Esophagus squamous epithelium (tissue), 4 donors: ENCODE results near the gene PIWIL1.

ENCODE experiments used
- CTCF ChIP-seq, 6 experiments: fragments of 450-650 bp in 4 of 6; fragments of 200-600 bp in 2 of 6; sonication (generic) in 2 of 6; IDR thresholded peaks; one replicate each; pipeline ENCODE4 v1.5.1; 2016 to 2019; ENCODE audit warnings: antibody characterized with exemption in 6 of 6, mild to moderate bottlenecking in 4 of 6, moderate library complexity in 4 of 6
- POLR2A ChIP-seq, 4 donors: fragments of 450-650 bp; IDR thresholded peaks; one replicate each; pipeline ENCODE4 v1.6.1; 2017; ENCODE audit warnings: antibody characterized with exemption in 4 of 4, mild to moderate bottlenecking in 4 of 4, moderate library complexity in 3 of 4

DNA sequence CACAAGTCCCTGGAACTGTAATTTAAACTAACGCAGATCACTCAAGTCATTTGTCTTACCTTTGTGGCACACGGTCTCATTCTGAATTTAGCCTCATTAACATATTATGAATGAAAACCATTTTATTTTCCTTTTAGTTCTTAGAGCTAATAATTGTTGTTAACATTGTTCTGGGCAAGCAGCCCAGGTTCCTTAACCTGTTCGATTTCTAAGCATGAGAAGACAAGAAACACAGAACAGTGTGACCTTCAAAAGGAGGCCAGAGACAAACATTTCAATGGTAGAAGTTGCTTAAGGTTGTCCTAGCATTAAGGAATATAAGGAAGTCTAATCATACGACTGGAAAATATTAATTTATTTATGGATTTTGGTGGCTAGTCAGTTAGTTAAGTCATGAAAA is 35.2 kb downstream of the PIWIL1 start:
- TF ChIP-seq POLR2A (IDR thresholded peaks at IDR 0.05), result no peak
- TF ChIP-seq CTCF (IDR thresholded peaks at IDR 0.05), result no peak
